GM19035 (cell line): ENCODE measurements around the gene EXOC6.

Source experiments
- ATAC-seq: cut with Tn5 transposase; IDR thresholded peaks from one replicate; pipeline ENCODE4 v1.9.1; 2021; ENCODE audit not compliant: unreplicated experiment

Gene EXOC6

GRCh38 chr10:92999191-92999590 is 150.9 kb downstream of the EXOC6 start:
- no peak for ATAC-seq

- no peak for ATAC-seq
These were observed 158.2 kb downstream of the EXOC6 start for GRCh38 chr10:93006435-93007039.

- ATAC-seq, result no peak
These were observed 167.4 kb downstream of the EXOC6 start for GRCh38 chr10:93015722-93016121.

GRCh38 chr10:93023013-93023650 is 174.8 kb downstream of the EXOC6 start:
- no peak for ATAC-seq

DNA sequence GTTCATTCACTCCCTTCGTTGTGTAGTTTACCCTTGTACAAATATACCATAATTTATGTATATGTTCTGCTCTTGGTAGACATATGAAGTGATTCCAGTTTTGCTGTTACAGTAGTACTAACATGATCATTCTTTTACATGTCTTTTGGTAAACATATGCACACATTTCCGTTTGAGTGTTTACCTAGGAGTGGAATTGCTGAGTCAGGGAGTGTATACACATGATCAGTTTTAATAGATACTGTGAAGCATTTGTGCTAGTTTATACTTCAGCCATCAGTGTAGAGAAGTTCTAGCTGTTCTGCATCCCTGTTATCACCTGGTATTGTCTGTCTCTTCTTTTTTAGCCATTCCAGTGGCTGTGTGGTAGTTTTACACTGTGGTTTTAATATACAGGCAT is 177.8 kb downstream of the EXOC6 start:
- no peak for ATAC-seq

GRCh38 chr10:93027508-93027907 is 179.2 kb downstream of the EXOC6 start:
- no peak for ATAC-seq

DNA sequence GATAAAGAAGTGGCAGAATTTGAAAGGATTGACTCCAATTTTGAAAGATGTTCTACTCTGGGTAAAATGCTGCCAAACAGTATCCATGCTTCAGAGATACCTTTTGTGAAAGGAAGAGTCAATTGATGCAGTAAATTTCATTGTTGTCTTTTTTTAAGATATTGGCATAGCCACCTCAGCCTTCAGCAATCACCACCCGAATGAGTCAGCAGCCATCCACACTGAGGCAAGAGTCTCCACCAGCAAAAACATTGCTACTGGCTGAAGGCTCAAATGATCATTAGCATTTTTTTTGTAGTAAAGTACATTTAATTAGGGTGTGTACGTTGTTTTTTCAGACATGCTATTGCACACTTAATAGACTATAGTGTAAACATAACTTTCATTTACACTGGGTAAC is 180.6 kb downstream of the EXOC6 start:
- ATAC-seq, result no peak

- no peak for ATAC-seq
These were observed 182.1 kb downstream of the EXOC6 start for GRCh38 chr10:93030409-93030808.

GRCh38 chr10:93032105-93032808 is 183.9 kb downstream of the EXOC6 start:
- no peak for ATAC-seq

DNA sequence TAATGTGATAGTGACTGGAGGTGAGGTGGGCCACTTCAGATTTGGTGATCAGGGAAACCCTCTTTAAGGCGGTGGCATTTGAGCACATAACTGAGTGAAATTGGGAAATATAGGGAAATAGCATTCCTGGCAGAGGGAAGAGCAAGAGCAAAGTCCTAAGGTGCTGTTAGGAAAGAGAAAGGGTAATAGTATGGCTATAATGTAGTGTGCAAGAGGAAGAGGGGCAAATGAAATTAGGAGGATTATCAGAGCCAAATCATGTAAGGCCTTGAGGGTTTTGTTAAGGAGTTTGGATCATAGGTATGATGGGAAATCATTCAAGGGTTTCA is 184.5 kb downstream of the EXOC6 start:
- no peak for ATAC-seq

- ATAC-seq, result no peak
These were observed 186.1 kb downstream of the EXOC6 start for GRCh38 chr10:93034426-93034825.

- no peak for ATAC-seq
These were observed 190.8 kb downstream of the EXOC6 start for GRCh38 chr10:93039110-93039509.

DNA sequence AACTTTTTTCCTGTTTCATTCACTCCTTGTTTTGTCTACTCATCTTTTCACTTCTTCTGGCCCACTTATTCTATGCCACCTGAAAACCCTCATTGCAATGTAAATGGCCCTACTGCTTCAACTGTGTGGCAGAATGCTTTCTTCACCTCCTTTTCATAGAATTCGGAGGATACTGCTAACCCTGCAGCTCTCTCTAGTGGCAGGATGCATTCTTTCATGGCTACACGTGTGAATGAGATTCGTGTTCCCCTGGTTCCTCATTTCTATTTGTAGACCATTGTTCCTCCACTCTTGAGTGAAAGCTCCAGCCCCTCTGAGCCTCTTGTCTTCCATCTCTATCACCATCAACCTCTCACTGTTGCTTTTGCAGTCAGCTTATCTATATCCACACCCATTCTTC is 191.4 kb downstream of the EXOC6 start:
- ATAC-seq, result no peak

DNA sequence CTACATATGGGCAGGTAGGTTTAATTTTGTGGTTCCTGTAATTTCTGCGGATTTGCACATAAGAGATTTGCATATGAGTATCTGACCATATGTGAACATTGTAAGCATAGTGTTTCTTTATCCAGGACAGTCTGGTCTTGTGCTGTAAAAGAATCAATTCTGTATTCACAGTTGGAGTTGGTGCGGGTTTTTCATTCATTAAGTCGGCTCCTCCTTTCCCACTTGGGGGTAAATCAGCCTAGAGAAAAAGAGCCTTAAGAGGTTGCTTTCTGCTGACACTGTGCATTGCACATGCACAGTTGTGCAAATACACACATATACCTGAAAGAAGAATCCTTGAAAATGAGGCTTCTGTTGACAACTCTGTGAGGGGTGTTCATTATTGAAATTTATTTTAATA is 206.2 kb downstream of the EXOC6 start:
- no peak for ATAC-seq

DNA sequence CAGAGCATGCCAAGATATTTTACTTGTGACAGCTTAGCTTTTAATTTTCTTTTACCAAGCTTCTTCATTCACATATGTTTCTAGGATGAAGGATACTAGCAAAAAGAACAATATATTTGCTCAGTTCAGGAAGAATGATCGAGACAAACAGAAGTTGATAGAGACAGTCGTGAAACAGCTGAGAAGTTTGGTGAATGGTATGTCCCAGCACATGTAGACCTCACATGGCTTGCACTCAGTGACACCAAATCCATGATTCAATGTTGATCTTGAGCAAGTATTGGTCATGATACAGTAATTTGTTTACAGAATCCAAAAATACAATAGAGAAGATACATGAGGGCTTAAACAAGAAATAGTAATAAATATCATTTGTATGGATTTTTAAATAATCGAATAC is 209.8 kb downstream of the EXOC6 start:
- no peak for ATAC-seq

- no peak for ATAC-seq
These were observed 211.9 kb downstream of the EXOC6 start, which contains the start of gene CYP26C1 for GRCh38 chr10:93059975-93060886. Gene CYP26C1, plus strand, starts transcription at chr10:93060798. Its CDS starts 466 bp downstream, at chr10:93061264.

DNA sequence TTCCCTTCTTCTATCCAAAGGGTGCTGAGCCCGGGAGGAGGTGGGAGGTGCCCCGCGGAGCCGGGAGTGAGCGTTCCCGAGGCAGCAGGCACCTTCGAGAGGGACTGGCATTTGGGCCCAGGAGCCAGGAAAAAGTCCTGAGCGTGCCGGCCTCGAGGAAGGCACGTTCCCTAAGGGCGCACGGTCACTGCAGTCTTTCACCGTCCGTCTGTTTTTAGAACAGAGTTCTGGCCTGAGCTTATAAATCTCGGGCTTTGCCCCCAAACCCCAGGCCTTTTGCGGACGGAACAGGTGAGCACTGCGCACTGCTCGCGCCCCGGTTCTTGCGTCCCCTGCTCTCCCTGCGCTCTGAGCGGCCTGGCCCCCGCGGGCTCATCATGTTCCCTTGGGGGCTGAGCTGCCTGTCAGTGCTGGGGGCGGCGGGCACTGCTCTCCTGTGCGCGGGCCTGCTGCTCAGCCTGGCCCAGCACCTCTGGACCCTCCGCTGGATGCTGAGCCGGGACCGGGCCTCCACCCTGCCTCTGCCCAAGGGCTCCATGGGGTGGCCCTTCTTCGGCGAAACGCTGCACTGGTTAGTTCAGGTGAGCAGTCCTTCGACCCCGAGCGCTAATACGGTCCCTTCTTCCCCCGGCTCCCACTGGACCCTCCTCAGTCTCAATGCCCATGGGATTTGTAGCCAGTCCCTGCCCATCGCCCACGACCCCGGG is 212.7 kb downstream of the EXOC6 start:
- ATAC-seq, result no peak

DNA sequence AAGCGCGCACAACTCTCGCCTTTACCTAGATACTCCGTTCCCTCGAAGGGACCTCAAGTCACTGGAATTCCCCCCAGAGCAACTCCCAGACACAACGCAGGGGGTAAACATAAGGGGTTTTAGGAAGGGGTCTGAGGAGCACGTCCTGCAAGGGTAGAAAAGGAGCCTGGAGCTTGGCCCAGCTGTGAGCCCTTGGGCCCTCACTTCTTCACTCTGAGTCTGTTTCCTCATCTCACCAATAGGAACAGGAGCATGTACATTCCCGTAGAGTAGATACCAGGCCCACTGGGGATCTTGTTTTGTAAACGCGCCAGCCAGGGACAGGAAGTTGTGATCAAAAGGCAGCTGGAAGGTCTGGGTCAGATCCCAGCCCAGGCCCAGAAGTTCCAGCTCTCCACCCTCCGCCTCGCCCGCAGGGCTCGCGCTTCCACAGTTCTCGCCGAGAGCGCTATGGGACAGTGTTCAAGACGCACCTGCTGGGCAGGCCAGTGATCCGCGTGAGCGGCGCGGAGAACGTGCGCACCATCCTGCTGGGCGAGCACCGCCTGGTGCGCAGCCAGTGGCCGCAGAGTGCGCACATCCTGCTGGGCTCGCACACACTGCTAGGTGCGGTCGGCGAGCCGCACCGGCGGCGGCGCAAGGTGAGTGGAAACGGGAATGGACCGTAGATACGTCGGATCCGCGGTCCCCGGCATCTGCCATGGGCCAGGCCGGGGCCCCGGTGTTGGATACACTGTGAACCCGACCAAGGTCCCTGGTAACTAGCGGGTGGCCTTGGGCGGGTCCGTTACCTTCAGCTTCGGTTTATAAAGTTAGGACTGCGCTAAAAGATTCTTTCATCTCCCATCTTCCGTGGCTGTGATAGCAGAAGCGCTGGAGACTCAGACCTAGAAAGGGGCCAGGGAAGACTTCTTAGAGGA is 213.5 kb downstream of the EXOC6 start:
- ATAC-seq, result no peak

GRCh38 chr10:93062514-93063143 is 214.3 kb downstream of the EXOC6 start:
- ATAC-seq, result peak; percentile 56
